Nephron (organoid): ENCODE measurements around the gene PRSS38.

Experiments used
- H3K27ac Mint-ChIP-seq, 3 experiments: 2 replicates each; pipeline ENCODE4 v1.8.0; 2020; ENCODE audit warnings: mixed read lengths in 3 of 3, mild to moderate bottlenecking in 2 of 3, moderate library complexity in 1 of 3
- H3K27me3 Mint-ChIP-seq: 2 replicates; pipeline ENCODE4 v1.8.0; 2021; ENCODE audit warnings: low read depth, mild to moderate bottlenecking, moderate library complexity, mixed read lengths
- H3K36me3 Mint-ChIP-seq: 2 replicates; pipeline ENCODE4 v1.8.0; 2020; ENCODE audit warnings: low read depth, mixed read lengths
- H3K4me1 Mint-ChIP-seq: 2 replicates; pipeline ENCODE4 v1.8.0; 2020; ENCODE audit warnings: mixed read lengths
- H3K4me3 Mint-ChIP-seq, 3 experiments: 2 replicates each; pipeline ENCODE4 v1.8.0; 2020; ENCODE audit warnings: mild to moderate bottlenecking in 3 of 3, mixed read lengths in 3 of 3, moderate library complexity in 2 of 3
- H3K9me3 Mint-ChIP-seq: 2 replicates; pipeline ENCODE4 v1.8.0; 2020; ENCODE audit warnings: mixed read lengths
- CTCF ChIP-seq, 3 experiments: fragments of 200-600 bp; sonication (generic); IDR thresholded peaks; one replicate each; pipeline ENCODE4 v1.5.0; 2021; ENCODE audit warnings: antibody characterized with exemption in 3 of 3; ENCODE audit not compliant: unreplicated experiment in 3 of 3

Gene PRSS38

DNA sequence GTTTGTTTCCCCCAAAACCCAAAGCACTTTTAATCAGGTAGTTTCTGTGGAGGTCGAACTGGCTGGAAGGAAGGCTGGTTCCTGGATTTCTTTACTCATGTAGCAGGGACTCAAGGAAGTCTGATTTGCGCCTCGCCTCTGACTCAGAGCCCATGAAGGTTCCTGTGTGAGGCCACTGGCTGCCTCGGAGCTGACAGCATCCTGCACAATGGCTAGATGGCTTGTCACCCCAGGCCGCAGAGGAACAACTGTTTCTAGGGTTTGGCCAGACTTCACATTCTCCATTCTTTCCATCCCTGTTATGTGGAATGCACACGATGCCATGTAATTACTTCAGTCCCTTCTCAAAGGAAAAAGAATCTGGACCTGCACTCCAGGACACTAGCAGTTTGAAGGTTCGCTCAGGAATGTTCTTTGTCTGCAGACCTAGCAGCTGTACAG is 39.1 kb upstream of the PRSS38 start:
- Mint-ChIP-seq H3K27me3 (no peaks in the 10 kb centered on the region), H3K9me3 (no peaks in the 10 kb centered on the region), H3K27ac (peak overlapping the region; percentile 66 to 92 (median 81)), H3K4me3 (peak overlapping the region in 1 of 3 experiments; percentile 56), H3K4me1 (peaks cover 38% of the 10 kb centered on the region), H3K36me3 (peaks cover 9% of the 10 kb centered on the region)
- TF ChIP-seq CTCF (IDR thresholded peaks at IDR 0.05; ENCODE audit: unreplicated experiment in 3 of 3): no peak

GRCh38 chr1:227777156-227777555 is 38.3 kb upstream of the PRSS38 start:
- Mint-ChIP-seq H3K27me3 (no peaks in the 10 kb centered on the region), H3K36me3 (peaks cover 11% of the 10 kb centered on the region), H3K4me1 (peaks cover 38% of the 10 kb centered on the region), H3K27ac (peak overlapping the region in 2 of 3 experiments; percentile 59 to 92), H3K9me3 (no peaks in the 10 kb centered on the region), H3K4me3 (no peak overlapping the region)
- no peak for TF ChIP-seq CTCF (IDR thresholded peaks at IDR 0.05; ENCODE audit: unreplicated experiment in 3 of 3)

DNA sequence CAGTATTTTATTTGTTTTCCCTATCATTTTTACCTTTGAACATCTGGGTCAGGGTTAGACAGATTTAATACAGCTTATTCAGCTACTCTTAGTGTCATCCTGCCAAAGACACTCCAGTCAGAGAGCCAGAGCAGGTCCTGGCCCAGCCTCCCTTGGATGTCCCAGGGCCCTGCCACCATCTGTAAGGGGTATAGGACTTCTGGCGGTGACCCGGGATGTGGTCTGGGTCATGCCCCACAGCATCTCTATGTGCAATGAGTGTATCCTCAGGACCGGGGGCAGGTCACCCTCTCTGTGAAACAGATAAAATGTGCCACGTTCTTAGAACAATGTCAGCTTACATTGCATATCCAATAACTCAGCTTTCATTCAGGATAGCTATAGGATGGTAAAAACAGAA is 37.8 kb upstream of the PRSS38 start:
- no peaks in the 10 kb centered on the region for H3K27me3 Mint-ChIP-seq
- no peak overlapping the region for H3K27ac Mint-ChIP-seq
- peaks cover 11% of the 10 kb centered on the region for H3K36me3 Mint-ChIP-seq
- no peak overlapping the region for H3K4me3 Mint-ChIP-seq
- TF ChIP-seq CTCF (IDR thresholded peaks at IDR 0.05; ENCODE audit: unreplicated experiment in 3 of 3): no peak
- peaks cover 33% of the 10 kb centered on the region for H3K4me1 Mint-ChIP-seq
- H3K9me3 Mint-ChIP-seq: no peaks in the 10 kb centered on the region

DNA sequence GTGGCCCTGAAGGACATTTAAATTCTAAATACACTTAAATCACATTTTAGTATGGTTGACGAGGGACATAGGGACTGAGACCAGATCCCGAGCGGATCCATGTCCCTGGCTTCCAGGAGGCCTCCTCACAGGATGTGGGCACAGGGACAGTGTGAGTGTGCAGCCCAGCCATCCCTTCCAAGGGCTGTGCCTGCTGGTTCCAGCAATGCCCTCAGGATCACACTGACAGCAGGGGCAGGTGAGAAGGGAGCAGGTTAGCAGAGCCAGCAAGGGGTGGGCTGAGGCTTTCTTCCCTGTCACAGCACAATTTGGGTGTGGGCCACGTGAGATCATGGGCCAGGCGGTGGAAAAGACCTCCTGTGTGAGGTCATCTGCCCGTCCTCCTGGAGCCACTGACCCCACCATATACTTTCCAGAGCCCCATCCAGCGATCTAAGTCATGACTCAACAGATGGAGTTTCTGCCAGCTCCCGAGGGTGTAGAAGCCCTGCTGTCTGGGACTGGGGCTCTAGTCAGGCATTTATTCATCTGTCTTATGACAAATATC is 37.0 kb upstream of the PRSS38 start:
- Mint-ChIP-seq H3K27me3 (no peaks in the 10 kb centered on the region), H3K36me3 (peaks cover 15% of the 10 kb centered on the region), H3K4me1 (peaks cover 32% of the 10 kb centered on the region), H3K4me3 (no peak overlapping the region), H3K9me3 (no peaks in the 10 kb centered on the region), H3K27ac (no peak overlapping the region)
- TF ChIP-seq CTCF (IDR thresholded peaks at IDR 0.05; ENCODE audit: unreplicated experiment in 3 of 3): no peak

GRCh38 chr1:227779021-227779441 is 36.4 kb upstream of the PRSS38 start:
- H3K27ac Mint-ChIP-seq: no peak overlapping the region

More at GRCh38 chr1:227779021-227779441, 36.4 kb upstream of the PRSS38 start:
- Mint-ChIP-seq H3K4me1 (peaks cover 29% of the 10 kb centered on the region), H3K9me3 (no peaks in the 10 kb centered on the region), H3K36me3 (peaks cover 16% of the 10 kb centered on the region), H3K27me3 (no peaks in the 10 kb centered on the region), H3K4me3 (no peak overlapping the region)
- no peak for TF ChIP-seq CTCF (IDR thresholded peaks at IDR 0.05; ENCODE audit: unreplicated experiment in 3 of 3)
